ENCODE measurements around the gene AKR1C2. TPM values are rescaled to one million over a fixed set of nuclear protein-coding genes. Genes with fewer than 3 reads are reported as not detected.
"Not testable (repeated sequence)": the region's sequence is repeated elsewhere in the genome, so short reads cannot be mapped to it uniquely, and the experiment has no call there.

The AKR1C2 gene
- total RNA-seq, 1 experiment from 2014 or later, result 16.2 TPM

GRCh38 chr10:4962308-4962707 lies 41.3 kb downstream of the AKR1C2 start:
- H3K36me3 ChIP-seq (ENCODE audit: insufficient read depth, low read length, poor library complexity, severe bottlenecking); POLR2A ChIA-PET (ENCODE audit: low non-redundant PET); H3K4me3 ChIP-seq (ENCODE audit: low read depth, low read length, poor library complexity, severe bottlenecking); BruUV-seq (replicated peaks); H3K4me1 ChIP-seq (ENCODE audit: insufficient read depth, low read length, poor library complexity, severe bottlenecking); H3K27me3 ChIP-seq (replicated peaks; ENCODE audit: insufficient read depth, low read depth, low read length, poor library complexity); intact Hi-C loops (cut with micrococcal nuclease; ENCODE audit: unreplicated experiment); CTCF ChIA-PET; H3K27ac ChIP-seq (ENCODE audit: low read depth, low read length, poor library complexity, severe bottlenecking); DNase-seq (ENCODE audit: low spot score); H3K9me3 ChIP-seq (ENCODE audit: low read depth, low read length, poor library complexity, severe bottlenecking): not testable (repeated sequence)

- intact Hi-C loops (cut with micrococcal nuclease; ENCODE audit: unreplicated experiment); POLR2A ChIA-PET (ENCODE audit: low non-redundant PET); H3K27ac ChIP-seq (ENCODE audit: low read depth, low read length, poor library complexity, severe bottlenecking); BruUV-seq (replicated peaks); H3K4me3 ChIP-seq (ENCODE audit: low read depth, low read length, poor library complexity, severe bottlenecking); H3K36me3 ChIP-seq (ENCODE audit: insufficient read depth, low read length, poor library complexity, severe bottlenecking); H3K27me3 ChIP-seq (replicated peaks; ENCODE audit: insufficient read depth, low read depth, low read length, poor library complexity); H3K4me1 ChIP-seq (ENCODE audit: insufficient read depth, low read length, poor library complexity, severe bottlenecking); CTCF ChIA-PET; H3K9me3 ChIP-seq (ENCODE audit: low read depth, low read length, poor library complexity, severe bottlenecking); DNase-seq (ENCODE audit: low spot score): not testable (repeated sequence)
Observed at GRCh38 chr10:4961558-4961957, 42.1 kb downstream of the AKR1C2 start.

GRCh38 chr10:4956955-4957645 lies 46.6 kb downstream of the AKR1C2 start:
- POLR2A ChIA-PET (ENCODE audit: low non-redundant PET); H3K36me3 ChIP-seq (ENCODE audit: insufficient read depth, low read length, poor library complexity, severe bottlenecking); DNase-seq (ENCODE audit: low spot score); H3K4me3 ChIP-seq (ENCODE audit: low read depth, low read length, poor library complexity, severe bottlenecking); H3K27me3 ChIP-seq (replicated peaks; ENCODE audit: insufficient read depth, low read depth, low read length, poor library complexity); H3K27ac ChIP-seq (ENCODE audit: low read depth, low read length, poor library complexity, severe bottlenecking); H3K4me1 ChIP-seq (ENCODE audit: insufficient read depth, low read length, poor library complexity, severe bottlenecking); CTCF ChIA-PET; intact Hi-C loops (cut with micrococcal nuclease; ENCODE audit: unreplicated experiment); H3K9me3 ChIP-seq (ENCODE audit: low read depth, low read length, poor library complexity, severe bottlenecking); BruUV-seq (replicated peaks): not testable (repeated sequence)

- DNase-seq (ENCODE audit: low spot score); intact Hi-C loops (cut with micrococcal nuclease; ENCODE audit: unreplicated experiment); H3K4me3 ChIP-seq (ENCODE audit: low read depth, low read length, poor library complexity, severe bottlenecking); POLR2A ChIA-PET (ENCODE audit: low non-redundant PET); H3K36me3 ChIP-seq (ENCODE audit: insufficient read depth, low read length, poor library complexity, severe bottlenecking); CTCF ChIA-PET; H3K4me1 ChIP-seq (ENCODE audit: insufficient read depth, low read length, poor library complexity, severe bottlenecking); H3K27ac ChIP-seq (ENCODE audit: low read depth, low read length, poor library complexity, severe bottlenecking); BruUV-seq (replicated peaks); H3K9me3 ChIP-seq (ENCODE audit: low read depth, low read length, poor library complexity, severe bottlenecking); H3K27me3 ChIP-seq (replicated peaks; ENCODE audit: insufficient read depth, low read depth, low read length, poor library complexity): not testable (repeated sequence)
Observed at GRCh38 chr10:4956088-4956487, 47.6 kb downstream of the AKR1C2 start.

GRCh38 chr10:4953405-4953804 lies 50.3 kb downstream of the AKR1C2 start:
- TF ChIP-seq EZH2 (IDR thresholded peaks at IDR 0.05; ENCODE audit: borderline replicate concordance, low read depth, low read length, poor library complexity, severe bottlenecking) (no peak), CTCF (conservative IDR thresholded peaks at IDR 0.05; ENCODE audit: low read depth, low read length) (no peak)
- intact Hi-C loops (cut with micrococcal nuclease; ENCODE audit: unreplicated experiment), result no loop called here
- Histone ChIP-seq H3K36me3 (ENCODE audit: insufficient read depth, low read length, poor library complexity, severe bottlenecking) (no peaks in the 10 kb centered on the region), H3K27me3 (replicated peaks; ENCODE audit: insufficient read depth, low read depth, low read length, poor library complexity) (no peaks in the 10 kb centered on the region), H3K4me1 (ENCODE audit: insufficient read depth, low read length, poor library complexity, severe bottlenecking) (no peaks in the 10 kb centered on the region), H3K4me3 (ENCODE audit: low read depth, low read length, poor library complexity, severe bottlenecking) (no peak overlapping the region), H3K27ac (ENCODE audit: low read depth, low read length, poor library complexity, severe bottlenecking) (no peak overlapping the region), H3K9me3 (ENCODE audit: low read depth, low read length, poor library complexity, severe bottlenecking) (no peaks in the 10 kb centered on the region)
- ChIA-PET POLR2A (ENCODE audit: low non-redundant PET) (no interaction called here), CTCF (no interaction called here)
- no peak for DNase-seq (ENCODE audit: low spot score)
- no TSS peak for BruUV-seq (replicated peaks)

GRCh38 chr10:4951512-4952162 lies 52.0 kb downstream of the AKR1C2 start:
- H3K27me3 ChIP-seq (replicated peaks; ENCODE audit: insufficient read depth, low read depth, low read length, poor library complexity); POLR2A ChIA-PET (ENCODE audit: low non-redundant PET); CTCF ChIA-PET; DNase-seq (ENCODE audit: low spot score); intact Hi-C loops (cut with micrococcal nuclease; ENCODE audit: unreplicated experiment); H3K9me3 ChIP-seq (ENCODE audit: low read depth, low read length, poor library complexity, severe bottlenecking); H3K4me1 ChIP-seq (ENCODE audit: insufficient read depth, low read length, poor library complexity, severe bottlenecking); BruUV-seq (replicated peaks); H3K4me3 ChIP-seq (ENCODE audit: low read depth, low read length, poor library complexity, severe bottlenecking); H3K36me3 ChIP-seq (ENCODE audit: insufficient read depth, low read length, poor library complexity, severe bottlenecking); H3K27ac ChIP-seq (ENCODE audit: low read depth, low read length, poor library complexity, severe bottlenecking): not testable (repeated sequence)
